GM19395 (cell line): Measurements from ENCODE around the gene ZNF416.

Source experiments
- ATAC-seq: cut with Tn5 transposase; IDR thresholded peaks from one replicate; pipeline ENCODE4 v1.9.1; 2021; ENCODE audit warnings: mild to moderate bottlenecking, moderate library complexity; ENCODE audit not compliant: unreplicated experiment

ZNF416 gene

GRCh38 chr19:57559404-57560025 lies 19.2 kb downstream of the ZNF416 start, which contains the start of gene ZNF550:
Gene ZNF550, minus strand, starts transcription at chr19:57559863. Its CDS starts 181 bp downstream, at chr19:57559682.
- ATAC-seq, result peak; percentile 94

- ATAC-seq, result peak; percentile 41
These were observed 19.7 kb downstream of the ZNF416 start for GRCh38 chr19:57559008-57559403.

- ATAC-seq, result no peak
These were observed 20.2 kb downstream of the ZNF416 start for GRCh38 chr19:57558525-57558924.

- ATAC-seq, result no peak
These were observed 21.1 kb downstream of the ZNF416 start for GRCh38 chr19:57557659-57558058.

GRCh38 chr19:57552432-57552831 lies 26.3 kb downstream of the ZNF416 start:
- ATAC-seq, result no peak

- ATAC-seq, result no peak
These were observed 32.2 kb downstream of the ZNF416 start for GRCh38 chr19:57546513-57546912.

- no peak for ATAC-seq
These were observed 40.7 kb downstream of the ZNF416 start for GRCh38 chr19:57537953-57538547.

GRCh38 chr19:57527136-57527881 lies 51.4 kb downstream of the ZNF416 start, which contains the start of gene ZNF549:
Gene ZNF549, plus strand, starts transcription at chr19:57527356. Its CDS starts 218 bp downstream, at chr19:57527574.
- peak; percentile 99 for ATAC-seq
